ENCODE results near the gene MKRN3. TPM values are rescaled to one million over a fixed set of nuclear protein-coding genes. Genes with fewer than 3 reads are reported as not detected.

Gene MKRN3
- total and polyA plus RNA-seq, 2 of the 4 experiments (the other 2 are of a cell fraction): under 0.01 to 0.17 TPM

DNA sequence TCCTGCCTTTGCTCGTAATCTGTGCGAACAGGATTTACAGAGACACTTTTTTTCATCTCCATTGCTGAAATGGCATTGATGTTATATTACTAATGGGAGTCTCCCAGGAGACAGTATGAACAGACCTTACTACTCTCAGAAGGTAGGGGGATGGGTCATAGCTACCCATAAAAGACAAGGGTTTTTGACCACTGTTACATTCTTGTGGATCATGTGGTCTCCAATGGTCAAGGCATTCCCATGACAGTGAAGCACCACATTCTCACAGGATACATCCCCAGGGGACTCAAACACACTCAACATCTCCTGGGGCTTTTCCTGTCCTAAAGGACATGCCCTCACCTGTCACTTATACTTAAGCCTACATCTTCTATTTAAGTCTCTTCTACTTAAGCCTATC, 40.8 kb downstream of the MKRN3 start:
- dilution Hi-C loops (cut with HindIII; ENCODE audit: low sequenced_read_pairs, unreplicated experiment) (no loop called here), in situ Hi-C loops (cut with MboI; ENCODE audit: low sequenced_read_pairs) (no loop called here), intact Hi-C loops (cut with micrococcal nuclease) (no loop called here)
- H3K27ac ChIP-seq (ENCODE audit: insufficient read depth, low read length): no peak overlapping the region
- no peak overlapping the region for H3K4ac ChIP-seq (ENCODE audit: low read depth, low read length)
- H4K91ac ChIP-seq (ENCODE audit: insufficient read depth, low read depth, low read length): no peak overlapping the region
- H3K9me3 ChIP-seq (ENCODE audit: control insufficient read depth, insufficient read depth, low read length): peaks cover 25% of the 10 kb centered on the region
- WGBS, 2 experiments (ENCODE audit: extremely low coverage in 2 of 2, insufficient read length in 1 of 2): no CpG with 5 or more reads among the region's 2 CpGs
- H2AK9ac ChIP-seq (replicated peaks; ENCODE audit: low read depth, low read length, poor library complexity): no peak overlapping the region
- no peak overlapping the region for H2AFZ ChIP-seq (replicated peaks; ENCODE audit: low read length, poor library complexity)
- no TSS peak for BruUV-seq (replicated peaks)
- no peak overlapping the region for H2AK5ac ChIP-seq (ENCODE audit: low read depth, low read length)
- no peaks in the 10 kb centered on the region for H3K36me3 ChIP-seq (ENCODE audit: control insufficient read depth, insufficient read depth, low read length)
- no peak overlapping the region for H3K56ac ChIP-seq (ENCODE audit: extremely low read depth, insufficient read depth, low read length)
- ChIA-PET POLR2A (ENCODE audit: unreplicated experiment) (no interaction called here), CTCF (no interaction called here)
- H3K79me1 ChIP-seq (ENCODE audit: low read depth in 1 of 2, low read length in 2 of 2): no peaks in the 10 kb centered on the region
- no peak overlapping the region for H2BK20ac ChIP-seq (ENCODE audit: low read depth, low read length)
- H2BK15ac ChIP-seq (ENCODE audit: low read depth, low read length): no peak overlapping the region
- TF ChIP-seq CHD1 (IDR thresholded peaks at IDR 0.05; ENCODE audit: low read depth, low read length) (no peak), SMC3 (IDR thresholded peaks at IDR 0.05; ENCODE audit: low read depth, low read length) (no peak), NFE2L2 (IDR thresholded peaks at IDR 0.05; ENCODE audit: low read depth, low read length) (no peak), CEBPB (IDR thresholded peaks at IDR 0.05; ENCODE audit: low read depth, low read length) (no peak), USF2 (IDR thresholded peaks at IDR 0.05; ENCODE audit: low read depth, low read length) (no peak)
- TF ChIP-seq, protein P1, sequence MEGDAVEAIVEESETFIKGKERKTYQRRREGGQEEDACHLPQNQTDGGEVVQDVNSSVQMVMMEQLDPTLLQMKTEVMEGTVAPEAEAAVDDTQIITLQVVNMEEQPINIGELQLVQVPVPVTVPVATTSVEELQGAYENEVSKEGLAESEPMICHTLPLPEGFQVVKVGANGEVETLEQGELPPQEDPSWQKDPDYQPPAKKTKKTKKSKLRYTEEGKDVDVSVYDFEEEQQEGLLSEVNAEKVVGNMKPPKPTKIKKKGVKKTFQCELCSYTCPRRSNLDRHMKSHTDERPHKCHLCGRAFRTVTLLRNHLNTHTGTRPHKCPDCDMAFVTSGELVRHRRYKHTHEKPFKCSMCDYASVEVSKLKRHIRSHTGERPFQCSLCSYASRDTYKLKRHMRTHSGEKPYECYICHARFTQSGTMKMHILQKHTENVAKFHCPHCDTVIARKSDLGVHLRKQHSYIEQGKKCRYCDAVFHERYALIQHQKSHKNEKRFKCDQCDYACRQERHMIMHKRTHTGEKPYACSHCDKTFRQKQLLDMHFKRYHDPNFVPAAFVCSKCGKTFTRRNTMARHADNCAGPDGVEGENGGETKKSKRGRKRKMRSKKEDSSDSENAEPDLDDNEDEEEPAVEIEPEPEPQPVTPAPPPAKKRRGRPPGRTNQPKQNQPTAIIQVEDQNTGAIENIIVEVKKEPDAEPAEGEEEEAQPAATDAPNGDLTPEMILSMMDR (conservative IDR thresholded peaks at IDR 0.05; ENCODE audit: low read depth, low read length): no peak
- H3K4me1 ChIP-seq (ENCODE audit: control insufficient read depth, insufficient read depth, low read length): no peaks in the 10 kb centered on the region
- no peak for ATAC-seq (ENCODE audit: low read depth)
- no peak for DNase-seq
- H3K27me3 ChIP-seq (ENCODE audit: control insufficient read depth, insufficient read depth, low read length): no peaks in the 10 kb centered on the region
- no peak overlapping the region for H3K23ac ChIP-seq (ENCODE audit: low read depth, low read length)
- no peaks in the 10 kb centered on the region for H4K20me1 ChIP-seq (ENCODE audit: insufficient read depth, low read length)
- no peak overlapping the region for H4K8ac ChIP-seq (ENCODE audit: low read depth in 2 of 2, low read length in 2 of 2)
- no peak overlapping the region for H2BK120ac ChIP-seq (ENCODE audit: low read depth, low read length)
- no peak overlapping the region for H2BK5ac ChIP-seq (ENCODE audit: low read depth, low read length, poor library complexity, severe bottlenecking)
- H3K14ac ChIP-seq (replicated peaks; ENCODE audit: low read depth, low read length): no peak overlapping the region
- no peak overlapping the region for H3K4me3 ChIP-seq (ENCODE audit: insufficient read depth, low read depth, low read length)
- H3K4me2 ChIP-seq (ENCODE audit: low read depth, low read length): no peak overlapping the region
- H3K9me1 ChIP-seq (ENCODE audit: insufficient read depth, low read length): no peaks in the 10 kb centered on the region
- H3K9ac ChIP-seq (ENCODE audit: low read depth, low read length): no peak overlapping the region
- no peak overlapping the region for H3K18ac ChIP-seq (ENCODE audit: low read depth, low read length)
- H4K5ac ChIP-seq (ENCODE audit: low read depth, low read length): no peak overlapping the region
